GM18499 (cell line): ENCODE measurements around the gene AVPR2.

ENCODE experiments used
- ATAC-seq: cut with Tn5 transposase; IDR thresholded peaks from one replicate; pipeline ENCODE4 v1.9.1; 2021; ENCODE audit warnings: moderate number of reproducible peaks; ENCODE audit not compliant: insufficient read depth, unreplicated experiment

Gene AVPR2

GRCh38 chrX:153928846-153929245 lies 24.4 kb downstream of the AVPR2 start:
- no peak for ATAC-seq

- no peak for ATAC-seq
Observed at GRCh38 chrX:153929576-153929975, 25.1 kb downstream of the AVPR2 start.

GRCh38 chrX:153930011-153930910 lies 25.8 kb downstream of the AVPR2 start:
- no peak for ATAC-seq

- ATAC-seq = no peak
Observed at GRCh38 chrX:153931151-153931550, 26.7 kb downstream of the AVPR2 start.

GRCh38 chrX:153931748-153932147 lies 27.3 kb downstream of the AVPR2 start:
- ATAC-seq = no peak

- no peak for ATAC-seq
Observed at GRCh38 chrX:153932220-153932915, 27.9 kb downstream of the AVPR2 start.

GRCh38 chrX:153933748-153934147 lies 29.3 kb downstream of the AVPR2 start:
- ATAC-seq = no peak

GRCh38 chrX:153934148-153934761 lies 29.8 kb downstream of the AVPR2 start:
- no peak for ATAC-seq

GRCh38 chrX:153934762-153935325 lies 30.4 kb downstream of the AVPR2 start, which contains the start of gene NAA10:
Gene NAA10, minus strand, starts transcription at chrX:153935037. Its CDS starts 133 bp downstream, at chrX:153934904.
- ATAC-seq = no peak

- no peak for ATAC-seq
Observed at GRCh38 chrX:153935326-153935851, 30.9 kb downstream of the AVPR2 start.

- ATAC-seq = no peak
Observed at GRCh38 chrX:153937056-153937455, 32.6 kb downstream of the AVPR2 start.

- ATAC-seq = no peak
Observed at GRCh38 chrX:153938226-153938786, 33.8 kb downstream of the AVPR2 start.

- ATAC-seq = no peak
Observed at GRCh38 chrX:153939573-153939972, 35.1 kb downstream of the AVPR2 start.

- ATAC-seq = no peak
Observed at GRCh38 chrX:153941336-153942252, 37.1 kb downstream of the AVPR2 start.

GRCh38 chrX:153944140-153944799 lies 39.8 kb downstream of the AVPR2 start, which contains the start of gene RENBP:
Gene RENBP, minus strand, starts transcription at chrX:153944643. Its CDS starts 33 bp downstream, at chrX:153944610.
- ATAC-seq = no peak

GRCh38 chrX:153944800-153945150 lies 40.3 kb downstream of the AVPR2 start:
- no peak for ATAC-seq

- no peak for ATAC-seq
Observed at GRCh38 chrX:153945956-153946943, 41.8 kb downstream of the AVPR2 start.
